GM18499 (cell line): ENCODE results near the gene SUN3.
"Not testable (repeated sequence)": the region's sequence is repeated elsewhere in the genome, so short reads cannot be mapped to it uniquely, and the experiment has no call there.

Source experiments
- ATAC-seq: cut with Tn5 transposase; IDR thresholded peaks from one replicate; pipeline ENCODE4 v1.9.1; 2021; ENCODE audit warnings: moderate number of reproducible peaks; ENCODE audit not compliant: insufficient read depth, unreplicated experiment

SUN3 gene

GRCh38 chr7:47949703-47950102 is 79.2 kb downstream of the SUN3 start:
- no peak for ATAC-seq

GRCh38 chr7:47948141-47948790 is 80.6 kb downstream of the SUN3 start, which contains the start of gene PKD1L1:
TSS of gene PKD1L1 (minus strand) at chr7:47948466. CDS start at chr7:47948440, 26 bp downstream.
- ATAC-seq, result no peak

GRCh38 chr7:47947355-47947749 is 81.6 kb downstream of the SUN3 start:
- no peak for ATAC-seq

- ATAC-seq, result no peak
Observed at GRCh38 chr7:47946581-47947354, 82.1 kb downstream of the SUN3 start.

- no peak for ATAC-seq
Observed at GRCh38 chr7:47945261-47946015, 83.5 kb downstream of the SUN3 start.

GRCh38 chr7:47944536-47945260 is 84.2 kb downstream of the SUN3 start:
- no peak for ATAC-seq

GRCh38 chr7:47943676-47944474 is 85.0 kb downstream of the SUN3 start:
- no peak for ATAC-seq

GRCh38 chr7:47942651-47943050 is 86.3 kb downstream of the SUN3 start:
- not testable (repeated sequence) for ATAC-seq

- no peak for ATAC-seq
Observed at GRCh38 chr7:47942132-47942531, 86.8 kb downstream of the SUN3 start.

- no peak for ATAC-seq
Observed at GRCh38 chr7:47941136-47941844, 87.6 kb downstream of the SUN3 start.

- ATAC-seq, result no peak
Observed at GRCh38 chr7:47940088-47941013, 88.6 kb downstream of the SUN3 start.

- no peak for ATAC-seq
Observed at GRCh38 chr7:47939425-47940036, 89.4 kb downstream of the SUN3 start.

- ATAC-seq, result no peak
Observed at GRCh38 chr7:47938574-47939165, 90.2 kb downstream of the SUN3 start.

- peak; percentile 47 for ATAC-seq
Observed at GRCh38 chr7:47937711-47938573, 91.0 kb downstream of the SUN3 start.
